ENCODE measurements around the gene PREB.
A peak's percentile ranks its signal among the peaks of the same experiment; 100 is the strongest.

The PREB gene

GRCh38 chr2:27094353-27094984, 40.0 kb downstream of the PREB start:
- DNase-seq: no peak

DNA sequence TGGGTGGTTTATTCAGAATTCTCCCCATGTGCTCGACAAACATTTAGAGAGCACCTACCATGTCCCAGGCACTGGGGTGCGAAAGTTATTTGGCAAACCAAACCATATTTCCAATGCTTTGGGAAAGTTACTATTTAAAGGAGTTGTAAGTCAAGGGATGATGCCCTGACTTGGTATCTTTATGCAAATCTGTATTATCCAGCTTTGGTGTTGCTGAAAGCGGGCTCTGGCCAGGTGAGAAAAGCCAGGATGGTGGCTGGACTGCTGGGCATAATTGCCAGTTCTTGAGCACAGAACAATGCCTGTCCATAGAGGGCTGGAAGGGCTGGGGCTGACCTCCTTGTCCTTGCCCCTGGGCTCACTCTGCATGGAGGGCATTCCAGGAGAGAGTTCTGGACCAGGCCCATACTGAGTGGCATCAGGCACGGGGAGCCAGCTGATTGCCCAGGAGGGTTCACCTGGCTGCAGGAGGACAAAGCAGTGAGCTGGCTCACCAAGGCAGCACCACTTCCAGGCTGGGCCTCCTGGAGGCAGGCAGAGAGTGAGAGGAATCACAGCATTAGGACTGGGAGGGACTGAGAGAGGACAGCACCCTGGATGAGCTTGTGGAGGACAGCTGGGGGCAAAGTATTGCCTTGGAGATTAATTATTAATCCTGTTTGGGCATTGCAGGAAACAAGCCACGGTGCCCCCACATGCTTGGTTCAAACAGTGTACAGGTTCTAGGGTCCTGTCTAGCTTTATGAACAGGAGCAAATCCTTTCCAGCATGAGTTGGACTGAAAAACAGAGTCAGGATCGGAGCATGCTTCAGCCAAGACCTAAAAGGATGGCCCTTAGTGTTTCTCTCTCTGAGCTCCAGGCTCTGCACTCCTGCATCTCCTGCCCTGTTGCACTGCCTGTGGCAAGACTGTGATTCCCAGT, 40.7 kb downstream of the PREB start:
- no peak for DNase-seq

GRCh38 chr2:27092696-27093429, 41.6 kb downstream of the PREB start:
- DNase-seq: no peak

- no peak for DNase-seq
These were observed 42.4 kb downstream of the PREB start for GRCh38 chr2:27091746-27092695.

GRCh38 chr2:27089111-27089954, 45.1 kb downstream of the PREB start:
- no peak for DNase-seq

DNA sequence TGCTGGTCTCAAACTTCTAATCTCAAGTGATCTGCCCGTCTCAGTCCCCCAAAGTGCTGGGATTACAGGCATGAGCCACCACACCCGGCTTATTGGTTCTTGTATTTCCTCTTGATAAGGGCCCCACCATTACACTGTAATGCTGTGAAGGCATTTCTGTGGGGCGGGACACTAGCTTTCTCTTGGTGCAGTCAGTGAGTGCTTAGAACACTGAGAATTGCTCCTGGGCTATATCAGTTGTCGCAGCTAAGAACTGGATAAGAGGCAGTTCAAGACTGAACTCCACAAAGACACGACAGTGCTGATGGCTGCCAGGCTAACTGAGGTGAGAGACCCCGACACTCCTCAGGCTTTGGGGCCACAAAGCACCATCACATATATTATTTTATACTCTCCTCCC, 45.8 kb downstream of the PREB start:
- DNase-seq: no peak

- DNase-seq: no peak
These were observed 46.5 kb downstream of the PREB start for GRCh38 chr2:27087823-27088410.

- DNase-seq: no peak
These were observed 47.5 kb downstream of the PREB start, which contains the start of gene KHK for GRCh38 chr2:27086724-27087593. KHK (plus strand) TSS chr2:27086772; CDS start chr2:27087260, 488 bp downstream.

DNA sequence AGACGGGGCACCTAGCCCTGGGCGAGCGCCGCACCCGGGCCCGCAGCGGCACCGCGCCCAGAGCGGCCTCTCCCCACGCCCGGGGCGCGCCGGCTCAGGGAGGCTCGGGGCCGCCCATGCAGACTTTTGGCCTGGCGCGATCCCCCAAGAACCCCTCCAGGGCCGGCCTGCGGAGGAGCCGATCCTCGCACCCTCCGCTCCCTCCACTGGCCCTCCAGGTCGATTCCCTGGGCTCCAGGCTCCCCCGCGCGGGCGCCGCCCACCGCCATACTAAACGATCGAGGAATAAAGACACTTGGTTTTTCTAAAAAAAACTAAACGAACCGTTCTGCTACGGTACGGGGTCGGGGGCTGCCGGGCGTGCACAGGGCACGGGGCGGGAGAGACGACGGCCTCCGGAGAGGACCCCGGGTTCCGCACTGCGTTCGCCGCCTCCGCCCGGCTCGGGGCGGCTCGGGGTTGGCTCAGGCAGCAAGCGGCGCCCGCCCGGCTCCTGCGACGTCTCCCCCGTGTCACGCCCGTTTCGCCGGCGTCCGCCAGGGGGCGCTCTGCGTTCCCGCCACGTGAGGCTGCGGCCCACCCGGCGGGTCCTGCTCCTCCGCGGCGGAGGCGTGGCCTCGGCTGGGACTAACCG, 48.2 kb downstream of the PREB start:
- DNase-seq: peak; percentile 100

DNA sequence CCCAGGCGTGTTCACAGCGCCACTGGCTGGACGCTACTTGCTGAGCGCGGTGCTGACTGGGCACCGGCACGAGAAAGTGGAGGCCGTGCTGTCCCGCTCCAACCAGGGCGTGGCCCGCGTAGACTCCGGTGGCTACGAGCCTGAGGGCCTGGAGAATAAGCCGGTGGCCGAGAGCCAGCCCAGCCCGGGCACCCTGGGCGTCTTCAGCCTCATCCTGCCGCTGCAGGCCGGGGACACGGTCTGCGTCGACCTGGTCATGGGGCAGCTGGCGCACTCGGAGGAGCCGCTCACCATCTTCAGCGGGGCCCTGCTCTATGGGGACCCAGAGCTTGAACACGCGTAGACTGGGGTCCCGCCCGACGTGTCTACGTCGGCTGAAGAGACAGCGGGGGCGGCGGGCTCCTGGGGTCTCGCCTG, 48.8 kb downstream of the PREB start:
- DNase-seq: peak; percentile 83

DNA sequence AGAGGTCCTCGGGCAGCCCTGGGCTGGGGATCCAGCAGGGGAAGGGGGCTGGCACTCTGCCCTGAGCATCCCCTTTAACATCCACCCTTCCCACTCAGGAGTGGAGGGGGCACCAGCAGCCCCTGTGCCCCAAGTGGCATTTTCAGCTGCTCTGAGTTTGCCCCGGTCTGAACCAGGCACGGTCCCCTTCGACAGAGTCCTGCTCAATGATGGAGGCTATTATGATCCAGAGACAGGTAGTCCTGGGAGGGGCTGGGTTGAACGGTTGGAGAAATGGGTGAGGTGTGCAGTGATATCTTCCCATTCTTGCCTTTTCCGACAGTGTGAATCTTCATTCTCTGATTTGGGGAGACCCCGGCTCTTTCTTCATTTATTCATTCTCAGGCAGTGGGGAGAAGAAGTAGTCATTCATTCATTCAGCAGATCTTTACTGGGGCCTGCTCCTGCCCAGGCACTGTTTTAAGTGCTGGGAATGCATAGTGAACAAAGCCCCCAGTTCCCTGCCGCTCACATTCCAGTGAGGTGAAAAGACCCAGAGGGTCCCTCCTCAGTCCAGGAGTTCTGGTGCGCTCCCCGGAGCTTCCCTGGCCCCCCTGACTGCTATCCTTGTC, 49.3 kb downstream of the PREB start:
- no peak for DNase-seq

DNA sequence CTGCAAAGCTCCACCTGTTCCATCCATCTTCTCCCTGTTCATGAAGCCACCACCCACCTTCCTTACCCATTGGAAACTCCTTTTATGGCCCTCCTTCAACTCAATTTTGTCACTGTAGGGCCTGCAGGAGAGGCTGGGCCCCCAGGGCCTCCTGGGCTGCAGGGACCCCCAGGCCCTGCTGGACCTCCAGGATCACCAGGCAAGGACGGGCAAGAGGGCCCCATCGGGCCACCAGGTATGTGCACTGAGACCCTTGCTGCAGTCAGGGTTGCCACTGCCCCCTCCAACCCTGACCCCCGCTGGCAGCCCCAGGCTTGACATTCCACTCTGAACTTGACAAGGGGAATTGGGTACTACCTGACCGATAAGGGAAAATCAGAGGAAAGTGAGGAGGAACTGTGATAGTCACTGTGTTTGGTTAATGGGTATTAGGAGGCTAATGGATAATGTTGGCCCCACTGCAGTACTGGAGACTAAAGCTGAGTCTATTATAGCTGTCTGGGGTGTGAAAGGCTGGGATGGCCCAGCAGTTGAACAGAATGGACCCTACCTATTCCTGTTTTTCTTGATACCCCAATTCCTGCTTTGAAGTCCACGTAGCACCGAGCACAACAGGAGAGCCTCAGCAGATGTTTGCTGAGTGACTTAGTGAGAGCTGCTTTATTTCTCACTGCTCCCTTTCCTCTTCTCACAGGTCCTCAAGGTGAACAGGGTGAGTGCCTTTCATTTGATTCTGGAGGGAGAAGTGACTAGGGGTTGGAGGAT, 50.0 kb downstream of the PREB start:
- no peak for DNase-seq

DNA sequence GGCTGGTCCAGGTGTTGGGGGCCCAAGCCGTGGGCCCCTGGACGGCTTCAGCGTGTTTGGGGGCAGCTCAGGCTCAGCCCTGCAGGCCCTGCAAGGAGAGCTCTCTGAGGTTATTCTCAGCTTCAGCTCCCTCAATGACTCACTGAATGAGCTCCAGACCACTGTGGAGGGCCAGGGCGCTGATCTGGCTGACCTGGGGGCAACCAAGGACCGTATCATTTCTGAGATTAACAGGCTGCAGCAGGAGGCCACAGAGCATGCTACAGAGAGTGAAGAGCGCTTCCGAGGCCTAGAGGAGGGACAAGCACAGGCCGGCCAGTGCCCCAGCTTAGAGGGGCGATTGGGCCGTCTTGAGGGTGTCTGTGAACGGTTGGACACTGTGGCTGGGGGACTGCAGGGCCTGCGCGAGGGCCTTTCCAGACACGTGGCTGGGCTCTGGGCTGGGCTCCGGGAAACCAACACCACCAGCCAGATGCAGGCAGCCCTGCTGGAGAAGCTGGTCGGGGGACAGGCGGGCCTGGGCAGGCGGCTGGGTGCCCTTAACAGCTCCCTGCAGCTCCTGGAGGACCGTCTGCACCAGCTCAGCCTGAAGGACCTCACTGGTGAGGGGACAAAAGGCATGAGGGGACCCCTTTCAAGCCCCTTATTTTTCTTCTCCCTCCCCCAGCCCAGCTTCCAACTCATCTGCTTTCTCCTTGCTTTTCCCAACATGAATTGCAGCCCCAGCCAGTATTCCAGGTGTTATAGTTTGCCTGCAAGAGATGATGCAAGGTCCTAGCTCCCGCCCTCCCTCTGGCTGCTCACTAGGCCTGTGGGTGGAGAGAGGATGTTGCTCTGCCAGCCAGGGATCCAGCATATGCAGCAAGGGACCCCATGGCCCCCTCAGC, 50.8 kb downstream of the PREB start:
- DNase-seq: no peak

GRCh38 chr2:27082773-27083409, 51.5 kb downstream of the PREB start:
- DNase-seq: no peak

- DNase-seq: no peak
These were observed 52.3 kb downstream of the PREB start for GRCh38 chr2:27081984-27082772.
